Measurements from ENCODE around the gene NT5DC1. TPM values are rescaled to one million over a fixed set of nuclear protein-coding genes. Genes with fewer than 3 reads are reported as not detected.

The NT5DC1 gene
- polyA plus RNA-seq, 1 of the 3 experiments (the other 2 are of a cell fraction), result 20.3 TPM

- peaks cover 0 to 5% of the 10 kb centered on the region in 2 experiments for H3K36me3 ChIP-seq (replicated peaks in 1 of 2; ENCODE audit: control insufficient read depth in 1 of 2, insufficient read depth in 2 of 2, low read length in 1 of 2)
- DNase-seq, result no peak
- WGBS (ENCODE audit: low lambda C conversion rate), result 88% methylated on average over 1 of the region's 1 CpG
Measured at GRCh38 chr6:116136373-116136772, 35.7 kb downstream of the NT5DC1 start.

GRCh38 chr6:116136933-116137340 is 36.3 kb downstream of the NT5DC1 start:
- no peak overlapping the region for H3K4me2 ChIP-seq
- no peaks in the 10 kb centered on the region for H3K4me1 ChIP-seq (ENCODE audit: control insufficient read depth in 1 of 2, insufficient read depth in 2 of 2, low read depth in 1 of 2, low read length in 1 of 2)
- H3K36me3 ChIP-seq (replicated peaks in 1 of 2; ENCODE audit: control insufficient read depth in 1 of 2, insufficient read depth in 2 of 2, low read length in 1 of 2), result peaks cover 0 to 5% of the 10 kb centered on the region in 2 experiments
- no peak overlapping the region for H3K27ac ChIP-seq (ENCODE audit: low read depth in 2 of 2, low read length in 1 of 2)
- ChIA-PET POLR2A (no interaction called here), CTCF (no interaction called here)
- no peaks in the 10 kb centered on the region for H3K79me2 ChIP-seq (ENCODE audit: insufficient read depth)
- no peak overlapping the region for H2AFZ ChIP-seq (ENCODE audit: low read depth)
- no peaks in the 10 kb centered on the region for H3K27me3 ChIP-seq (ENCODE audit: insufficient read depth)
- DNase-seq, result no peak
- no peaks in the 10 kb centered on the region for H3K9me2 ChIP-seq
- H3K9me3 ChIP-seq, result no peaks in the 10 kb centered on the region
- H4K20me1 ChIP-seq (ENCODE audit: insufficient read depth), result no peaks in the 10 kb centered on the region
- no peaks in the 10 kb centered on the region for H3F3A ChIP-seq (replicated peaks; ENCODE audit: insufficient read depth)
- TF ChIP-seq IRF3 (IDR thresholded peaks at IDR 0.05; ENCODE audit: low read depth, low read length) (no peak), MEF2A (IDR thresholded peaks at IDR 0.05; ENCODE audit: borderline replicate concordance, low read depth) (no peak), RCOR1 (IDR thresholded peaks at IDR 0.05; ENCODE audit: low read length) (no peak), RXRA (IDR thresholded peaks at IDR 0.05; ENCODE audit: borderline replicate concordance, low read depth) (no peak), SMC3 (IDR thresholded peaks at IDR 0.05; ENCODE audit: low read depth, low read length) (no peak), JUND (IDR thresholded peaks at IDR 0.05) (no peak), REST (IDR thresholded peaks at IDR 0.05; ENCODE audit: low read depth, low read length) (no peak), FOXM1 (IDR thresholded peaks at IDR 0.05; ENCODE audit: low read depth) (no peak)
- WGBS (ENCODE audit: low lambda C conversion rate), result 99% methylated on average over 5 of the region's 5 CpGs
- no peak overlapping the region for H3K4me3 ChIP-seq (ENCODE audit: low read depth in 2 of 2, low read length in 1 of 2)
- no peak overlapping the region for H3K9ac ChIP-seq

More at GRCh38 chr6:116136373-116136772, 35.7 kb downstream of the NT5DC1 start:
- H3K9me3 ChIP-seq, result no peaks in the 10 kb centered on the region
- CTCF ChIA-PET, result no interaction called here
- H4K20me1 ChIP-seq (ENCODE audit: insufficient read depth), result no peaks in the 10 kb centered on the region
- H3K9me2 ChIP-seq, result no peaks in the 10 kb centered on the region
- H3K4me2 ChIP-seq, result no peak overlapping the region
- no peaks in the 10 kb centered on the region for H3K27me3 ChIP-seq (ENCODE audit: insufficient read depth)
- H3K4me3 ChIP-seq (ENCODE audit: low read depth in 2 of 2, low read length in 1 of 2), result no peak overlapping the region
- H3K9ac ChIP-seq, result no peak overlapping the region
- TF ChIP-seq MAX (IDR thresholded peaks at IDR 0.05; ENCODE audit: low read depth) (no peak), RAD21 (IDR thresholded peaks at IDR 0.05; ENCODE audit: low read length) (no peak), RCOR1 (IDR thresholded peaks at IDR 0.05; ENCODE audit: low read length) (no peak)
- H2AFZ ChIP-seq (ENCODE audit: low read depth), result no peak overlapping the region
- no peaks in the 10 kb centered on the region for H3K79me2 ChIP-seq (ENCODE audit: insufficient read depth)
- H3K27ac ChIP-seq (ENCODE audit: low read depth in 2 of 2, low read length in 1 of 2), result no peak overlapping the region
- H3K4me1 ChIP-seq (ENCODE audit: control insufficient read depth in 1 of 2, insufficient read depth in 2 of 2, low read depth in 1 of 2, low read length in 1 of 2), result no peaks in the 10 kb centered on the region
- H3F3A ChIP-seq (replicated peaks; ENCODE audit: insufficient read depth), result no peaks in the 10 kb centered on the region
- POLR2A ChIA-PET, result no interaction called here
